Frontal cortex (tissue), 4 donors: Measurements from ENCODE around the gene BSG. TPM values are rescaled to one million over a fixed set of nuclear protein-coding genes. Genes with fewer than 3 reads are reported as not detected.

Source experiments
- DNase-seq, 2 donors: peaks; one replicate each; pipeline ENCODE4 v3.0.0; 2012; ENCODE audit warnings: low spot score in 2 of 2
- FAIRE-seq: peaks from 2 replicates; lab custom pipeline; 2012; peaks lifted over from hg19 to GRCh38; lab: Jason Lieb, UNC
- total RNA-seq: library from RNA; depleted of rRNA; stranded (reverse); fragments of >200 nt; gene quantifications from one replicate; pipeline ENCODE4 v1.2.3, GENCODE V29; 2014
- donor health status: control.
- donor health status: control.
- donor health status: control.

The BSG gene
- total RNA-seq, 1 donor from 2014 or later = 114 TPM

DNA sequence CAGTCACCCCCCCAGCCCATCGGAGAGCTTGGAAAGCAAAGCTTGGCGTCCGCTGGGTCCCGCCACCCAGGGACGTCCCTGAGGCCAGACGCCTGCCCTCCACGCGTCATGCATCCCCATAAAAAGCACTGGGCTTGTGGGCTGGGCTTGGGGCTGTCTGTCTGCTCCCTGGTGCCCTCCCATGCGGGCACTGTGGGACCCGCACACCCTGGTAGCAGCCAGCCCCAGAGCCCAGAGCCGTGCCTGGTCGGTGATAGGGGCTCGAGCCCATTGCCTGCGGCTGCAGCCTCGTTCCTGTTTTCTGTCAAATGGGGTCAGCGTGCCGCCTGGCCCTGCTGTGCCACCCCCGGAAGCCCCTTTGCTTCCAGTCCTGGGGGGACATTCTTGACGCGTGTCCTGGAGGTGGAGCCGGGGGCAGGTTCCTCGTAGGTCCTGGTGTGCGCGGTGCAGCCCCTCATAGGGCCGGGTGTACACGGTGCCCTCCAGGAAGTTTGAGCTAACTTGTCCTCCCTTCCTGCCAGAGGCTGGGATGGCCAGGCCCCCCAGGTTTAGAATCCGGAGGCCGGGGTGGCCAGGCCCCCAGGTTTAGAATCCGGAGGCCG is 32.9 kb upstream of the BSG start:
- DNase-seq = no peak
- no peak for FAIRE-seq

DNA sequence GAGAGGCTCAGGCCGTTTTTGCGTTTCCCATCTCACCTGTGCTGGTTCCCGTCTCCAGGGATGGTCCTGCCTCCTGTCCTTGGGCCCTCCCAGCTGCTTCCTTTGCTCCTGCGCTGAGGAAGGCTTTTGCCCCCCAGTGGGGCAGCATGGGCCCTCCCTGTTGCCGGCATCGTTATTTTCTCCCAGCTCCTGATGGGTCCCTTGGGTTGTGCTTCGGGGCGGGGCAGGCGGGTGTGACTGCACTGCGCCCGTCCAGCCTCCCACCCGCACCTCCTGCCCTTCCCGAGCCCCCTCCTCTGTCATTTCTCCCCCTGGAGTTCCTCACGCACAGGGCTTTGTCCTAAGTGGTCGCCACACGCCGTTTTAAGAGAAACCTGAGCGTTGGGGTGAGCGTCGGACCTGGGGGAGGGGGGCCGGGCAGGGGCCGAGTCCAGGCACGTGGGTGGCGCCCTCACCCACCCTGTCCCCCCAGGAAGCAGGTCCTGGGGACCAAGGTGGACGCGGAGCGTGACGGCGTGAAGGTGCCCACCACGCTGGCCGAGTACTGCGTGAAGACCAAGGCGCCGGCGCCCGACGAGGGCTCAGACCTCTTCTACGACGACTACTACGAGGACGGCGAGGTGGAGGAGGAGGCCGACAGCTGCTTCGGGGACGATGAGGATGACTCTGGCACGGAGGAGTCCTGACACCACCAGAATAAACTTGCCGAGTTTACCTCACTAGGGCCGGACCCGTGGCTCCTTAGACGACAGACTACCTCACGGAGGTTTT is 31.3 kb upstream of the BSG start:
- FAIRE-seq (no peak), DNase-seq (no peak)

DNA sequence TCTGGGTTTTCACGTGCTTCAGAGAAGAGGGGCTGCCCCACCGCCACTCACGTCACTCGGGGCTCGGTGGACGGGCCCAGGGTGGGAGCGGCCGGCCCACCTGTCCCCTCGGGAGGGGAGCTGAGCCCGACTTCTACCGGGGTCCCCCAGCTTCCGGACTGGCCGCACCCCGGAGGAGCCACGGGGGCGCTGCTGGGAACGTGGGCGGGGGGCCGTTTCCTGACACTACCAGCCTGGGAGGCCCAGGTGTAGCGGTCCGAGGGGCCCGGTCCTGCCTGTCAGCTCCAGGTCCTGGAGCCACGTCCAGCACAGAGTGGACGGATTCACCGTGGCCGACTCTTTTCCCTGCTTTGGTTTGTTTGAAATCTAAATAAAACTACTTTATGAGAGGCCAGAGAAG is 30.7 kb upstream of the BSG start:
- no peak for FAIRE-seq
- DNase-seq = no peak

DNA sequence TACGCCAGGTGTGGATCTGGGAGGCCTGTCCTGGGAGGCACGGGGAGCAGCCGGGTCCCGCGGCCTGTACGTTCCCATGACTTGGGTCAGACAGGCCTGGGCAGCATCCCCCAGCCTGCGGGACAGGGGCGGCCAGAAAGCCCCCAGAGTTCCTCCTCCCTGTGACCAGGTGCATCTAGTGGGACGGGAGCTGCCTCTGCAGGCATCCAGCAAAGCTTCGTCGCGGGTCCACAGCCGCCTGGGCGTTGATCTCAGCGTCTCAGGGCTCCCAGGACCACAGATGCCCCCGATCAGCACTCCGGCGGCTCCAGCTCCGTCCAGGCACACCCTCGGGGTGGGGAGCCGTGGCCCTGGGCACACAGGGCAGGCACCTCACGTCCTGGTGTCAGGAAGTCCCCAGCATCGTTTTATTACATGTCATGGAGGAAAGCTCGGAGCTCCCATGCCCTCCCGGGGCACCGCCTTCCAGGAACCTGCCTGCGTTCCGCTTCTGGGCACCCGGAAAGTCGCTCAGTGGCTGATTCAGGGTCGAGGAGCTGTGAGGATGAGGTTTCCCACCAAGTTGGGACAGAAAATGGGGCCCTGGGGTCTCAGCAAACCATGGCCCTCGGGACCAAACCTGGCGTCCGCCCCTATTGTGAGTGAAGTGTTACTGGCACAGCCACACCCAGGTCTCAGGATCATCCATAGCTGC is 30.1 kb upstream of the BSG start:
- DNase-seq = no peak
- FAIRE-seq = no peak

DNA sequence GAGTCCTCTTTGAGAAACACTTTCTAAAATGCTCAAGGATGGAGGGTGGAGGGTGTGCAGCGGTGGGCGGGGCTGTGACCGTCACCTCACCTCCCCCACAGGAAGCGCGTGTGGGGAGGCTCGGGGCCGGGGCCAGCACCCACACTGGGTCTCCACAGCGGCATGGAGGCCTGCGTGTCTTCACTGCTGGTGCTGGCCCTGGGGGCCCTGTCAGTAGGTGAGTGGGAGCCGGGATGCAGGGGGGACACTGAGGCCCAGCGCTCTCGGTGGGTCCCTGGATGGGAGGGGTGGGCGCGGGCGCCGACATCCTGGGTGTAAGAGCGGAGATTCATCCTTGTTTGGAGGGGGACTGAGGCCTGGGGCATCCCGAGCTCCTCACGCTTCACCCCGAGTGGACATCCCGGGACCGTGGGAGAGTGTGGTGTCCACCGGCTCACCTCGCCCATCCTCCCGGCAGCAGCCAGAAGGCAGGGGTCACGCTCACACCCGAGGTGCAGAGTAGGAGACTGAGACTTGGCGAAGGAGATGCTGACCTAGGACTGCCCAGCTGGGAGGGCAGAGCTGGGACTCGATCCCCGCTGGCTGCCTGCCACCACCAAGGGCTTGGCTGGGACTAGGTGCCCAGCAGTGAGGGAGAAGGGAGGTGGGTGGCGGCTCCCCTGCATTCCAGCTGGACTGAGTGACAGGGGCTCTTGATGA is 28.3 kb upstream of the BSG start, which contains the start of gene GZMM:
Gene GZMM (plus strand): TSS at position 144 of the 699 bp plus-strand sequence. CDS start 19 bp downstream, at position 163.
- FAIRE-seq = no peak
- no peak for DNase-seq

DNA sequence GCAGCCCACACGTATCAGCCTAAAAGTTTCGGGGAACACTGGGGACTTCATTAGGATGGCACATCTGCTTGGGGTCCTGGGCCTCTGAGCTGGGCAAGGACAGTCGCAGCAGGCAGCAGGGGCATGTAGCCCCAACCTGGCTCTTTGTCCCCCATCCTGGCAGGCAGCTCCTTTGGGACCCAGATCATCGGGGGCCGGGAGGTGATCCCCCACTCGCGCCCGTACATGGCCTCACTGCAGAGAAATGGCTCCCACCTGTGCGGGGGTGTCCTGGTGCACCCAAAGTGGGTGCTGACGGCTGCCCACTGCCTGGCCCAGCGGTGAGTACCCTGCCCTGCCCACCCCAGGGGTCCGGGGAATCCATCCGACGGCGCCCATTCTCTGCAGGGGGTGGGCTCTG is 25.3 kb upstream of the BSG start:
- FAIRE-seq = no peak
- DNase-seq = no peak

DNA sequence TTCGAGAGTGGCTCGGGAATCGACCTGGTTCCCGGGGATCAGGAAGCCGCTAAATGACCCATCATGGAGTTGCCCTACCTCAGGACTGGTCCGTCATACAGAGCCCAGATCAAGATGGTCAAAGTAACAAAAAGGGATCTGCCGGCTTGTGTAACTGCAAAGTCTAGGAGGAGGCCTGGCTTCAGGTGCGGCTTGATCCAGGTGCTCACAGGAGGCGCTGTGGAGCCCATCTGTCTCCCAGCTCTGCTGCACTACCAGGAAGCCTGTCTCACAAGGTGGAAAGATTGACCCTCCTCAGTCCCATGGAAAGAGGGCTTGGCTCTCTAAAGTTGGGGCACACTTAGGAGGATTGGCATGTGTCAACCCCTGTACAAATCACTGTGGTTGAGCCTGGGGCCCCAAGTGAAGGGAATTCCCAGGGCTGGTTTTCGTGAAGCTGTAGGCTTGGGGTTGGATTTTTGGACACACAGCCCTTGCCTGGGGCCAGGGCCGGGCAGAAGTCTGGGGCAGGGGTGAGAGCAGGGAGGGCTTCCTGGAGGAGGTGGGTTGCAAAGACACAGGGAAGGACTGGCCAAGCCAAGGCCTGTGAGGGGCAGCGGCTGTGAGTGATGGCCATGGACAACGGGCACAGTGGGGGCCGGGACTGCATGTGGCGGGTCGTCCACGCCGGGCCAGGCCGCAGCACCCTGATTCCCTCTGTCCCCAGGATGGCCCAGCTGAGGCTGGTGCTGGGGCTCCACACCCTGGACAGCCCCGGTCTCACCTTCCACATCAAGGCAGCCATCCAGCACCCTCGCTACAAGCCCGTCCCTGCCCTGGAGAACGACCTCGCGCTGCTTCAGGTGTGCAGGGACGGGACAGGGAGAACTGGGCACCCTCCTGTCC is 24.3 kb upstream of the BSG start:
- FAIRE-seq (no peak), DNase-seq (no peak)

DNA sequence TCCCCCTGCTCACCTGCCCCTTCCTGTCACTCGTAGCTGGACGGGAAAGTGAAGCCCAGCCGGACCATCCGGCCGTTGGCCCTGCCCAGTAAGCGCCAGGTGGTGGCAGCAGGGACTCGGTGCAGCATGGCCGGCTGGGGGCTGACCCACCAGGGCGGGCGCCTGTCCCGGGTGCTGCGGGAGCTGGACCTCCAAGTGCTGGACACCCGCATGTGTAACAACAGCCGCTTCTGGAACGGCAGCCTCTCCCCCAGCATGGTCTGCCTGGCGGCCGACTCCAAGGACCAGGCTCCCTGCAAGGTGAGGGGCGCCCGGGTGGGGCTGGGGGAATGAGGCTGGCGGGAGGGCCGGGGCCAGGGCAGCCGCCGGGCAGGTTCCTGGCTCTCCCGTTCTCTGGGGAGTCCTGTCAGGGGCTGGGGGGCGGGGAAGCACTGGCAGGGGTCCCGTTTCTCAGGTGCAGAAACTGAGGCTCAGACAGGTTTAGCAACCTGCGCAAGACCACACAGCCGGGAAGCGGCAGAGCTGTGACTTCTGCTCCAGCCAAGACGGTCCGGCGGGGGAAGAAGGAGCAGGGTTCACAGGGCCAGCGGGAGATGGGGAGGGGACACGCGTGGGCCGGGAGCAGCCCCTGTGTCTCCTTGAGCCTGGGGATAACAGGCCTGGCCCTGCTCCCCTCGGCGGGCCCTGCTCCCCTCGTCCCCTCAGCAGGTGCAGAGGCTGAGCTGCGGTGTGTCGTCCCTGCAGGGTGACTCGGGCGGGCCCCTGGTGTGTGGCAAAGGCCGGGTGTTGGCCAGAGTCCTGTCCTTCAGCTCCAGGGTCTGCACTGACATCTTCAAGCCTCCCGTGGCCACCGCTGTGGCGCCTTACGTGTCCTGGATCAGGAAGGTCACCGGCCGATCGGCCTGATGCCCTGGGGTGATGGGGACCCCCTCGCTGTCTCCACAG is 23.2 kb upstream of the BSG start:
- DNase-seq (no peak), FAIRE-seq (no peak)

DNA sequence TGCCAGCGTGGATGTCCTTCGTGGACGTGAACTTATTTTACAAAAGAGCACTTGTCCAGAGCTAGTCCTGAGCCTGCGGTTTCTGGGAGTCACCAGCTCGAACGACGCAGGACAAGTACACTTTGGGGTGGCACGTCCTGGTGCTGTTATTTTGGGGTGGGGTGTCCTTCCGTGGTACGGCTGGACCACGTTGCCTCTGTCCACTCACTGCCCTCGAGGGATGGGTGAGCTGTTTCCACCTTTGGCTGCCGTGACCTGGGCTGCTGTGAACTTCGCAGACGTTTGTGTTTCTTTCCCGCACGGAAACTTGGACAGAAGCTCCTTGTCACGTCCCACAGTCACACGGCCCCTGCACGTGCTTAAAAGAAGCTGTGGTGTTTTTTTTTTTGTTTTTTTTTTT is 17.6 kb upstream of the BSG start:
- FAIRE-seq (no peak), DNase-seq (no peak)

DNA sequence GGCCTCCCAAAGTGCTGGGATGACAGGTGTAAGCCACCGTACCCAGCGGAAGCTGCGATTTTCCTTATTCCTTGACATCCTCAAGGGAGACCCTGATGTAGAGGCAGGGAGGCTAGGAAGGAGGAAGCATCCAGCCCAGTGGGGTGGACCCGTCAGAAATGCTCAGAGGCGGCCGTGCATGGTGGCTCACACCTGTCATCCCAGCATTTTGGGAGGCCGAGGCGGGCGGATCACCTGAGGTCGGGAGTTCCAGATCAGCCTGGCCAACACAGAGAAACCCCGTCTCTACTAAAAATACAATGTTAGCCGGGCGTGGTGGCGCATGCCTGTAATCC is 17.0 kb upstream of the BSG start:
- DNase-seq (no peak), FAIRE-seq (no peak)

DNA sequence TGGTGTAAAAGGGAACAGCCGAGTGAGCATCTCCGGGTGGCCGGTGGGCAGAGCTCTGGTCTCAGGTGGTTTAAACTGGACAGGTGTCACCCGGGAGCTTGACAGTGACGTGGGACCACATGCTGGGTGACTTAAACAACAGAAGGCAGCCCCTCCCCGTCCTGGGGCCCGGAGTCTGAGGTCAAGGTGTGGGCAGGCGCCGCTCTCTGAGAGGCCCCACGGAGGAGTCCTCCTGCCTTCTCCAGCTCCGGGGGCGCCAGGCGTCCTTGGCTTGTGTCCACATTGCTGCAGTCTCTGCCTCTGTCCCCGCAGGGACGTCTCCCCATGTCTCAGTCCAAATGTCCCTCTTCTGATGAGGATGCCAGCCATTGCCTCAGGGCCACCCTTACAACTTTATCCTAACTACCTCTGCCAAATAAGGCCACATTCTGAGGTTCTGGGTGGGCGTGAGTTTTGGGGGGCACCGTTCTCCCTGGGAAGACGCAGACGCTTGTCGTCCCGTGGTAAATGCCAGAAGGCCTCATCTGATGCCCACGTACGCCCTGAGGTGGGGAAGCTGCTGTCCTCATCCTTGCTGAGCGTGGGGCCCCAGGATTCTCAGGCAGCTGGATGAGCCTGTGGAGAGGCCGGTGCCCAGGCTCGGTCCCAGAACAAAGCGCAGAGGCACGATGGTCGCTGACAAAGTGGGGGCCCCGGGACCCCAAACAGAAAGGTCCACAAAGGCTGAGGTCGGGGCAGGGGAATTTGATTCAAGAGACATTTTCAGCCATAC is 15.6 kb upstream of the BSG start:
- FAIRE-seq = no peak
- no peak for DNase-seq

DNA sequence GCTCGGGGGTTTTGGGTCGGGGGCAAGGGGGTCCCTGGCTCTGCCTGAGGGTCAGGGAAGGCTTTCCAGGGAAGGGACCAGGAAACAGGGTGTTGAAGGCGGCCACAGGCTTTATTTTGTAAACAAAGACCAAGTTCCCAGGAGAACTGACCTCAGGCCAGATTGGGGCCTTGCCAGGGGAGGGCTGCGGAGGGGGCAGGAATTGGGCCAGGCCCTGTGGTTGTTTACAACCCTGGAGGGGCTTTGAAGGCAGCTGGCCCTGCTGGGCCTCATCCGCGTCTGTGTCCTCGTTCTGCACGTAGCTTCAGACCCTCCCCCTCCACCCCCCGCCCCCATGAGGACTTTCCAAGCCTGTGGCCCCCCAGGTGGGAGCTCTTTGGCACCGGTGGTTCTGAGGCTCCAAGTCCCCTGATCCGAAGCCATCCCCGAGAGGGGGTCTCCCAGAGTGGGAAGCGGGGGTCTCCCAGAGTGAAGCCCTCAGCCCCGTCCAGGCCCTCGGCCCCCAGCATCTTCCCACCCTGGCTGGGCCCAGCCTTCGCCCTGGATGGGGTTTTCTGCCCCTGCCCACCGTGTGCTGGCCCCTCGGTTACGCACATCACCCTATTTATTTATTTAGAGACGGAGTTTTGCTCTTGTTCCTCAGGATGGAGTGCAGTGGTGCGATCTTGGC is 13.5 kb upstream of the BSG start:
- DNase-seq (no peak), FAIRE-seq (no peak)

DNA sequence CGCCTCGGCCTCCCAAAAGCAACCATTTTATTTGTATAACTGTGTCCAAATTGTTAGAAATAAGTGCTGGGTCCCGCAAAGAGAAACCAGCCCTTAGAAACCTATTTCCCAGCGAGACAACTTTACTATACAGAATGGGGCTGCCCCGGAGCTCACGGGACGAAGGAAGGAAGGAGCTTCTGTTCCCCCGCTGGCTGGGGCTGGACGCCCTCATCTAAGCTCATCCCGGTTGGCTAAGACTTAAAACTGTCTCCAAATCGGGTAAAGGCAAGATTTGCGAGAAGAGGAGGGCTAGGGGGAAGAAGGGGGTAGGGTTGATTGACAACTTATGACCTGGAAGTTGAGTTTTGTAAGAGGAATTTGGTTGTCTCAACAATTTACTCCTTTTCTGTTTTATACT is 12.3 kb upstream of the BSG start:
- FAIRE-seq = no peak
- DNase-seq = no peak

DNA sequence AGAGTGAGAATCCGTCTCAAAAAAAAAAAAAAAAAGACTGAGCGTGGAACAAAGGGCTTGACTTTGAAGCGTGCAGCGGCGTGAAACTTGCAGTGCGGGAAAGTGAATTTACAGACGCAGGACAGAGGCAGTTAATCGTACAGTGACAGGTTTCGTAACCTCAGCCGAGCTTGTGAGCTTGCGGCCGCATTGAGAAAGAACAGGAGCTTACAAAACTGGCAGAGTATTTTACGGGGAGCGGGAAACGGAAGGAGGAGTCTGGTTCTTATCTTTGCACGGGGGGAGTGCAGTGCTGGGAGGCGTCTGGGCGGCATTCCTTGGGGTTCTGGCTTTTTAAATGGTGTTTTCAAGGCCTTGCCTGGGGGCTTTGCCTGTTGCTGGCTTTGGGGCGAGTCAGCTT is 6.0 kb upstream of the BSG start:
- FAIRE-seq (no peak), DNase-seq (no peak)

DNA sequence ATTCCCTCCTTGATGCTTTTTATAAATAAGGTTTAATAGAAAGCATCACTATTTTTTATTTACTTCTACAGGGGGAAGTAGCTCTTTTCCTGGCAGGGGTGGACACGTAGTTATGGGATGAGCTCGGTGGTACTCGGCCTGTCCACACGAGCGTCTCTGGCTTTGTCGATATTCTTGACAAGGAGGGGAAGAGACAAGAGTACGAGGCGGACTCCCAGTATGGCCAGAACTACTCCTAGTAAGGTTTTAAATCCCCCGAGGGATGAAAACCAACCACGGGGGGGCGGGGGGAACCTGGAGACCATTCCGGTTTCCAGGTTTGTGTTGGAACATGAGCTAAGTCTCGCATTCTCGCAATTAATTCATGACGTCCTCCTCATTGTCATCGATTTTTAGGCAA is 5.6 kb upstream of the BSG start:
- DNase-seq = no peak
- no peak for FAIRE-seq

DNA sequence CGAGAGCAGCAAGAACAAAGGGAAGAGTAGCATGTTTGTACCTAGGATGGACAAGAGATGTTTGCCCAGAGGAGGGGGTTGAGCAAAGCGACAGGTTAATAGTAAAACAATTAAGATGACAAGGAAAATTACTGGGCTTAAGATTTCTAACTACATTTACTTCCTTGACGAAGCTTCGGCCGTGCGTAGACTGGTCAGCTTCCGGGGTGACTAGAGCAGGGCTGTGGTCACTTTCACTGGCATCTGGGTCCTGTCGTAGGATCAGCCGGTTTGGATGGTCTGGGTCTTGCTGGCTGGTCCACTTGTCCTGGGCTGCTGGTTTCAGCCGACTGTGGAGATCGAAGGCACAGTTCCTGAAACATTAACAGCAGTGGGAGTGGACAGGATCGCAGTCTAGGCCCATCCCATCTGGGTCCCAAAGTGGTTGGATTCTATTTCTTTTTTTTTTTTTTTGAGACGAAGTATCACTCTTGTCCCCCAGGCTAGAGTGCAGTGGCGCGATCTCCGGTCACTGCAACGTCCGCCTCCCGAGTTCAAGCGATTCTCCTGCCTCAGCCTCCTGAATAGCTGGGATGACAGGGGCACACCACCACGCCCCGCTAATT is 5.0 kb upstream of the BSG start:
- FAIRE-seq (no peak), DNase-seq (no peak)

DNA sequence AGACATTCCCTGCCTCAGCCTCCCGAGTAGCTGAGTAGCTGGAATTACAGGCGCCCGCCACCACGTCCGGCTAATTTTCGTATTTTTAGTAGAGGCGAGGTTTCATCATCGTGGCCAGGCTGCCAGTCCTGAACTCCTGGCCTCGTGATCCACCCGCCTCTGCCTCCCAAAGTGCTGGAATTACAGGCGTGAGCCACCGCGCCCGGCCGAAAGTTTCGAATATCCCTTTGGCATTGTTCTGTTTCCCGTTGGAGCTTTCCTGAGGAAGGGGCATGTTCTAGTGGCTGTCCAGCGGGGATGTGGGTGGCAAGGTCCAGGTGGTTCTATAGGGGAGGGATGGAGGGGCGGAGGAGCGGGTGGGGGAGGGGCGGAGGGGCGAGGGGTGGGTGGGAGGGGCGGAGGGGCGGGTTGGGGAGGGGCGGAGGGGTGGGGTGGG is 2.1 kb upstream of the BSG start:
- no peak for FAIRE-seq

More for the DNA sequence above, 2.1 kb upstream of the BSG start:
- DNase-seq = no peak
